Fibroblast of lung (primary cell): ENCODE results near the gene FAM193A. TPM values are rescaled to one million over a fixed set of nuclear protein-coding genes. Genes with fewer than 3 reads are reported as not detected.

Experiments
- DNase-seq, 2 donors: peaks; one replicate each; pipeline versions ENCODE4 v3.0.0 to v3.0.0-alpha.2; 2010; ENCODE audit warnings: low read depth in 2 of 2
- H2AFZ ChIP-seq: 2 replicates; pipeline ENCODE4 v1.5.1; 2012; ENCODE audit warnings: low read length, control low read depth, inconsistent platforms
- H3K27ac ChIP-seq: 2 replicates; pipeline ENCODE4 v1.5.1; 2011; ENCODE audit warnings: low read length, control low read depth; ENCODE audit not compliant: insufficient read depth
- H3K27me3 ChIP-seq: 2 replicates; pipeline ENCODE4 v1.5.1; 2011; ENCODE audit warnings: mild to moderate bottlenecking, low read length; ENCODE audit not compliant: control insufficient read depth, insufficient read depth
- H3K36me3 ChIP-seq: 2 replicates; pipeline ENCODE4 v1.5.1; 2011; ENCODE audit warnings: low read length; ENCODE audit not compliant: control insufficient read depth, insufficient read depth
- H3K4me1 ChIP-seq: 2 replicates; pipeline ENCODE4 v1.5.1; 2011; ENCODE audit warnings: low read length; ENCODE audit not compliant: control insufficient read depth, insufficient read depth; ENCODE audit errors: extremely low read depth
- H3K4me2 ChIP-seq: 2 replicates; pipeline ENCODE4 v1.5.1; 2011; ENCODE audit warnings: low read length, control low read depth; ENCODE audit not compliant: insufficient read depth; ENCODE audit errors: extremely low read depth
- H3K4me3 ChIP-seq, 4 experiments: fragments of 200-600 bp in 1 of 4; sonication (generic) in 1 of 4; replicated peaks in 1 of 4; 2 replicates each; pipeline ENCODE4 v1.5.1; 2011 to 2016; ENCODE audit warnings: low read length in 4 of 4, low read depth in 3 of 4, mild to moderate bottlenecking in 3 of 4, control low read depth in 2 of 4, inconsistent platforms in 1 of 4, mixed read lengths in 1 of 4; ENCODE audit not compliant: insufficient read depth in 1 of 4; ENCODE audit errors: control extremely low read depth in 1 of 4
- H3K79me2 ChIP-seq: 2 replicates; pipeline ENCODE4 v1.5.1; 2012; ENCODE audit warnings: mild to moderate bottlenecking, low read length, inconsistent platforms; ENCODE audit not compliant: control insufficient read depth, insufficient read depth
- H3K9ac ChIP-seq: 2 replicates; pipeline ENCODE4 v1.5.1; 2011; ENCODE audit warnings: mild to moderate bottlenecking, low read length, control low read depth; ENCODE audit not compliant: insufficient read depth
- H3K9me3 ChIP-seq: 2 replicates; pipeline ENCODE4 v1.5.1; 2012; ENCODE audit warnings: low read depth, low read length; ENCODE audit not compliant: control insufficient read depth, insufficient read depth
- H4K20me1 ChIP-seq: 2 replicates; pipeline ENCODE4 v1.5.1; 2011; ENCODE audit warnings: low read length; ENCODE audit not compliant: control insufficient read depth, insufficient read depth; ENCODE audit errors: extremely low read depth
- CTCF ChIP-seq, 2 donors: IDR thresholded peaks in 1 of 2; conservative IDR thresholded peaks in 1 of 2; 1 replicate in 1 of 2; 2 replicates in 1 of 2; pipeline ENCODE4 v1.5.1; 2011 to 2012; ENCODE audit warnings: low read length in 2 of 2, control low read depth in 1 of 2, inconsistent platforms in 1 of 2, low read depth in 1 of 2, mild to moderate bottlenecking in 1 of 2
- EZH2 ChIP-seq: IDR thresholded peaks from 2 replicates; pipeline ENCODE4 v1.5.1; 2012; ENCODE audit warnings: low read length, control low read depth, mild to moderate bottlenecking; ENCODE audit errors: missing control alignments
- polyA plus RNA-seq, 2 donors: library from polyadenylated mRNA; depleted of rRNA in 1 of 2; stranded (reverse) in 1 of 2; unstranded in 1 of 2; fragments of >200 nt; gene quantifications; 2 replicates each; pipeline ENCODE4 v1.2.1, GENCODE V29; 2011 to 2012; ENCODE audit warnings: missing spikeins in 1 of 2
- total RNA-seq: library from RNA; depleted of rRNA; stranded (reverse); fragments of >200 nt; gene quantifications from 2 replicates; pipeline ENCODE4 v1.2.1, GENCODE V29; 2014

FAM193A gene
- total and polyA plus RNA-seq, 2 donors (not counting 1 experiment from before 2014, with no cell fraction given) = 5.6 to 10.9 TPM

- no peak for TF ChIP-seq EZH2
- TF ChIP-seq CTCF (conservative IDR thresholded peaks at IDR 0.05 in 1 of 2, IDR thresholded peaks at IDR 0.05 in 1 of 2; ENCODE audit: low read depth in 1 of 2, low read length in 2 of 2) = no peak
Observed at GRCh38 chr4:2763511-2763967, 227.1 kb downstream of the FAM193A start.

DNA sequence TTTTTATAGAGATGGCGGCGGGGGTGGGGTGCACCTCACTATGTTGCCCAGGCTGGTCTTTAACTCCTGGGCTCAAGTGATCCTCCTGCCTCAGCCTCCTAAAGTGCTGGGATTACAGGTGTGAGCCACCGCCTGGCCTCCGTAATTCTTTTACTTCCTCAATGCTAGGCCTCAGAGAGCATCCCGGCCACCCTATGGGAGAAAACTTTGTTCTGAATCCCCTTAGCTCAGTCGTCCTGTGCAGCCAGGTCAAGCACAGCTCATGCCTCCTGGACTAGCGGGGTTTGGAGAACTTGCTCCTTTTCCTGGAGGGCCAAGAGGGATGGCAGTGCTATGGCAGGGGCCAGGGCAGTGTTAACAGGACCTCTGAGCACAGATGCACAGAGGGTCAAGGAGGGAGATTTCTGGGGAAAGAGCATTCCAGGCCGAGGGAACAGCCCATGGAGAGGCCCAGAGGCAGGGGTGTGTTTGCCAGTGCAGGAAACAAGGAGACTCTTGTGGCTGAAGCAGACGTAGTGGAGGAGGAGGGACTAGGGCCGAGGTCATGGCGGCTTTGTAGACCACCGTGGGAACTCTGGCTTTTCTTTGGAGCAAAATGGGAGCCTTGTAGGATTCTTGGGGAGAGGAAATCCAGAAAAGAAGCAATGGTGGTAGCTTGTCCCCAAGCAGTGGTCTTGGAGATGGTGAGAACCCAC is 229.5 kb downstream of the FAM193A start:
- Histone ChIP-seq H3K36me3 (no peaks in the 10 kb centered on the region), H3K4me3 (no peak overlapping the region), H3K4me1 (peaks cover 3% of the 10 kb centered on the region), H3K27ac (no peak overlapping the region), H3K27me3 (no peaks in the 10 kb centered on the region), H3K9me3 (no peaks in the 10 kb centered on the region), H3K9ac (no peak overlapping the region), H3K79me2 (no peaks in the 10 kb centered on the region), H4K20me1 (no peaks in the 10 kb centered on the region), H2AFZ (no peak overlapping the region), H3K4me2 (no peak overlapping the region)
- no peak for TF ChIP-seq EZH2
- TF ChIP-seq CTCF (conservative IDR thresholded peaks at IDR 0.05 in 1 of 2, IDR thresholded peaks at IDR 0.05 in 1 of 2; ENCODE audit: low read depth in 1 of 2, low read length in 2 of 2) = no peak
- no peak for DNase-seq

More at GRCh38 chr4:2763511-2763967, 227.1 kb downstream of the FAM193A start:
- Histone ChIP-seq H3K4me2 (peak overlapping the region; percentile 78), H3K9me3 (no peaks in the 10 kb centered on the region), H3K79me2 (no peaks in the 10 kb centered on the region), H3K27me3 (no peaks in the 10 kb centered on the region), H3K27ac (peak overlapping the region; percentile 4), H3K9ac (peak overlapping the region; percentile 48), H4K20me1 (no peaks in the 10 kb centered on the region), H3K36me3 (no peaks in the 10 kb centered on the region), H3K4me3 (peak overlapping the region; percentile 10 to 62 (median 42)), H3K4me1 (peaks cover 3% of the 10 kb centered on the region), H2AFZ (peak overlapping the region; percentile 80)
- DNase-seq = no peak

DNA sequence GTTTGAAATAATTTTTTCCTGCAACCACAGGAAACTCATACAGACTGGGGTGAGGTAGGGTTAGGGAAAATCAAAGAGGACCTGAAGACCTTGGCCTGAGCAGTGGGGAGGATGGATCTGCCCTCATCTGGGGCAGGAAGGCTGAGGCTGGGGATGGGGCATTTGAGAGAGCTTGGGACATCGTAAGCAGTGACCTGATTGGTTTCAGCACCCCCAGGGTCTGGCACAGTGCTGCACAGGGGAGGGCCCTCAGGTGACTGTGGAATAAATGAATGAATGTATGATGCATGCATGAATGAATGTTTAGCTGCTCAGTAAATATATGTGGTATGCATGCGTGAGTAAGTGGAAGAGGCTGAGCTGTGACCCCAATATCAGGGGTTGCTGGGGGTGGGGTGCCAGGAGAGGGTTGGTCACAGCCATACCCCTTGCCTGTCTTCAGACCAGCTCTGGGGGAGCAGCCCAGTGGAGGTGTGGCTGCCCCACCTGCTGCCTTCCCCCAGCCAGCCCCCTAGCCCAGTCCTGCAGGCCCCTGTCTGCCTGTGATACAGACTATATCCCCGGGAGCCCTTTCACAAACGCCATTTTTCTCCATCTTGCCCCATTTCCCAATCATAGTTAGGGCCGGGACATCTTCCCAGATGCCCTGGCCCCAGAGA is 230.7 kb downstream of the FAM193A start:
- H3K4me1 ChIP-seq = peaks cover 3% of the 10 kb centered on the region
- H3K9ac ChIP-seq = no peak overlapping the region
- no peak overlapping the region for H2AFZ ChIP-seq
- no peaks in the 10 kb centered on the region for H3K27me3 ChIP-seq
- no peaks in the 10 kb centered on the region for H3K36me3 ChIP-seq
- no peak overlapping the region for H3K4me2 ChIP-seq
- no peak for DNase-seq
- no peaks in the 10 kb centered on the region for H4K20me1 ChIP-seq
- H3K27ac ChIP-seq = no peak overlapping the region
- H3K9me3 ChIP-seq = no peaks in the 10 kb centered on the region
- no peaks in the 10 kb centered on the region for H3K79me2 ChIP-seq
- TF ChIP-seq EZH2 (no peak), CTCF (conservative IDR thresholded peaks at IDR 0.05 in 1 of 2, IDR thresholded peaks at IDR 0.05 in 1 of 2; ENCODE audit: low read depth in 1 of 2, low read length in 2 of 2) (no peak)
- no peak overlapping the region for H3K4me3 ChIP-seq
